GM10266 (cell line): ENCODE measurements around the gene ANXA6.

ENCODE experiments used
- DNase-seq: peaks from one replicate; pipeline ENCODE4 v3.0.0; 2012; ENCODE audit errors: extremely low spot score
- TF ChIP-seq, protein P1 (sequence below): IDR thresholded peaks from 2 replicates; pipeline ENCODE4 v1.5.1; 2012; ENCODE audit warnings: mild to moderate bottlenecking, low read depth; ENCODE audit not compliant: control insufficient read depth, insufficient read depth; ENCODE audit errors: missing control alignments

Gene ANXA6

DNA sequence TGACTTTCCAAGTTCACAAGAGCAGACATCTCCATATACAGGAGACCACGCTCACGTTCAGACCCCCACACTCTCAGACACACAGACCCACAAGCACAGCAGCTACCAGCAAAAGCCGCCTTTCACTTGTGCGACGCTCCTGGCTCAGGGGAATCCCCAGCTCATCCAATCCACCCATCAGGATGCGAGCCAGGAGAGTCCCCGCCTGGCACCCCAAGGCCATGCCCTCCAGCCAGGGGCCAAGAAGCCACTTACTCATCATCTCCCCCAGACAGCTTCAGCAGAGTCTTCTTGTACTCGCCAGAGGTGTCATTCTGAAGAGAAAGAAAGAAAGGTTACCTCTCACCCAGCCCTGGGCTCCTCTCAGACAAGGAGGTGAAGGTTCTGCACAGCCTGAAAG lies 29.7 kb downstream of the ANXA6 start:
- TF ChIP-seq, protein P1, sequence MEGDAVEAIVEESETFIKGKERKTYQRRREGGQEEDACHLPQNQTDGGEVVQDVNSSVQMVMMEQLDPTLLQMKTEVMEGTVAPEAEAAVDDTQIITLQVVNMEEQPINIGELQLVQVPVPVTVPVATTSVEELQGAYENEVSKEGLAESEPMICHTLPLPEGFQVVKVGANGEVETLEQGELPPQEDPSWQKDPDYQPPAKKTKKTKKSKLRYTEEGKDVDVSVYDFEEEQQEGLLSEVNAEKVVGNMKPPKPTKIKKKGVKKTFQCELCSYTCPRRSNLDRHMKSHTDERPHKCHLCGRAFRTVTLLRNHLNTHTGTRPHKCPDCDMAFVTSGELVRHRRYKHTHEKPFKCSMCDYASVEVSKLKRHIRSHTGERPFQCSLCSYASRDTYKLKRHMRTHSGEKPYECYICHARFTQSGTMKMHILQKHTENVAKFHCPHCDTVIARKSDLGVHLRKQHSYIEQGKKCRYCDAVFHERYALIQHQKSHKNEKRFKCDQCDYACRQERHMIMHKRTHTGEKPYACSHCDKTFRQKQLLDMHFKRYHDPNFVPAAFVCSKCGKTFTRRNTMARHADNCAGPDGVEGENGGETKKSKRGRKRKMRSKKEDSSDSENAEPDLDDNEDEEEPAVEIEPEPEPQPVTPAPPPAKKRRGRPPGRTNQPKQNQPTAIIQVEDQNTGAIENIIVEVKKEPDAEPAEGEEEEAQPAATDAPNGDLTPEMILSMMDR, result no peak
- no peak for DNase-seq

DNA sequence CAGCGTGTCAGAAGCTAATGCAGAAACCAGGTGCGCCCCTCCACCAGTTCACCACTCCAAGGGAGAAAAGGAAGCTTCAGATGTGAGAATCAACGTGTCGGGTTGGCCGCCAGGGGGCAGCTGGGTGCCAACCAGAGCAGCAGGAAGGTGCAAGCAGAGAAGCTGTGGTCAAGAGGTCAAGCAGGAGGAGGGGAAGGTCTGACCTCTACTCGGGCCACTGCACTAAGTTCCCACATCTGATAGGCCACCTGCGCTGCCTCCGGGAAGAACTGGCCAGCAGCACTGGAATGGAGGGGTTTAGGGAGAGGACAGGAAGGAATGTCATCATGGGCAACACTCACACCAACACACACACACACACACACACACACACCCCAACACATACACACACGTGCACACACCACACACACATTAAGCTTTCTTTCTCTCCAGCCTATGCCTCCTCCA lies 31.4 kb downstream of the ANXA6 start:
- DNase-seq, result peak; percentile 61
- TF ChIP-seq, protein P1, result peak; percentile 85

DNA sequence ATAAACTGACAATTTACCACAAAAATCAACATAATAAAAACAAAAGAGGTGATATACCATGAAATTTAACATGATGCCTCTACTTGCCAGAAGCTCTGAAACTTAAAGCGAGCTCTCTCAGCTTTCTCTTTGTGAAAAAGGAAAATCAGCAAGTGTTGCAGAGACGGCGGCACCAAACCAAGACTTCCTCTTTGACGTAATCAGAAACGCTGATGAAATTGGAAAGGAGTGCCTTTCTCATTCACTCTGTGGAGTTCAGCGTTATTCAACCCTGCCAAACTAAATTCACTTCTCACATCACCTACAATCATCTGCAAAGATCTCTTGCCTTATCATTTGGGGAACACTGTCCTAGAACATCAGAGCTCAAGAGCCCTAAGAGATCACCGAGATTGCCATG lies 32.2 kb downstream of the ANXA6 start:
- peak; percentile 37 for DNase-seq
- TF ChIP-seq, protein P1, result no peak

DNA sequence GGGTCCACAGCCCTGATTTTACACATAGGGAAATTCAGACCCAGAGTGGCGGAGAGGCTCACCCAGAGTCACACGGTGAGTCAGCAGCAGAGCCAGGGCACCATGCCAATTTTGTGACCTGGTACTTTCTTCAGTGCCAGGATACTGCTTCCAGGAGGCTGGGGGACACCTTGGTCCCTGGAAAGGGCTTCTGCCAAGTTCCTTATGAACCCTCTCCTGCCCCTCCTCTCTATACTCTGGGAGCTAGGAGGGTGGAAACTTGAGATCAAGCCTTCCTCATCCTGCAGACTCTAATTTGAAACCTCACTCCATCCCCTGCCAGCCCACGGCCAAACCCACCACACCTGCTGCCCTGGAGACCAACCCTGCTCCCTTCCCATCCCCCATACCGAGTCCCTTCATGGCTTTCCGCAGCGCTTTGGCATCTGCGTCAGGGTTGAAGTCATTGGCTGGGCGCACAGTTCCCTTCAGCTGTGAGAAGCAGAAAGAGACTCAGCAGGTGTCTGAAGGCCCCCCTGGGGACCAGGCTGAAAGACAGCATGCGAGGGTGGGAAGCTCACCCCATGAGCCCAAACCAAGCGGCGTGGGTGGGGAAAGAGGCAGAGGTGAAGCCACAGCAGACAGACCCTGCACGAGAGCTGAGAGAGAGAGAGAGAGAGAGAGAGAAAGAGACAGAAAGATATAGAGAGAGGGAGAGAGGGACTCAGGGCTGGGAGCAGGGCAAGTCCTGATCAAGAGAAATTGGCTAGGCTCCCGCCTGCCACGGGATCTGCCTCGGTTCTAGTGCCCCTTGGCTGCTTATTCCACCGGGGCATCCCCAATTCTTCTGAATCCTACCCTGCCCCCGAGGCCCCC lies 33.5 kb downstream of the ANXA6 start:
- DNase-seq, result peak; percentile 79
- TF ChIP-seq, protein P1, result no peak

DNA sequence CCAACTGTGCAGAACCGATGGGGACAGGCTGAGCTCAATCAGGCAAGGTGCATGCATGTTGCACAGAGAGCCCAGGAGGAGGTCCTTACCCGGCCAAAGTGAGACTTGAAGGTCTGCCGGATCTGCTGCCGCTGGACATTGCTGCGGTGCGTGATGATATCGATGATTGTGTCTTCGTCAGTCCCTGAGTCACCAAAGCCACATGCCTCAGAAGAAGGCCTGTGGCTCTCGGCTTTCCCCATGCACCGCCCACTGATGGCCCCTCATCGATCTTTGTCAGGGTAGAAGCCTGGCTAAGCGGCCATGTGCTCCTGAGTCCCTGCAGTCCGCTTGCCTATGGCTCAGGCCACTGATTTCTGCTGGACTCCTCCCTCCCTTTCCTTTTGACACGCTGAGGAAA lies 34.8 kb downstream of the ANXA6 start:
- no peak for DNase-seq
- TF ChIP-seq, protein P1, result no peak

DNA sequence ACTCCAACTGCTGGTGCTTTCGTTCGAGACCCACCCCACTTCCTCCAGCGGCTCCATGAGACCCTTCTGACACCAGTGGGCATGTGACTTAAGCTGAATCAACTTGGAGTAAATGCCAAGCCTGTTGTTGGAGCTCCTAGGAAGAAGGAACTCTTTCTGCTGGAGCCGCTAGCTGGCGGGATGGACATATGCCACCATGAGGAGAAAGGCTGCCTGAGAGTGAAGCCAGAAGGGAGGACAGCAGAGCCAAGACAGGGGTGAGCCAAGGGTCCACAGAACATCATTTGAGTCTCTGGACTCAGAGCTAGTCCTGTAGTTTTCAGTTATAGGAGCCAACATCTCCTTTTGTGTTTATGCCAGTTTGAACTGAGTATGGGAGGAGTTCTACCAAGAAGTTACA lies 35.9 kb downstream of the ANXA6 start:
- TF ChIP-seq, protein P1, result no peak
- DNase-seq, result no peak

DNA sequence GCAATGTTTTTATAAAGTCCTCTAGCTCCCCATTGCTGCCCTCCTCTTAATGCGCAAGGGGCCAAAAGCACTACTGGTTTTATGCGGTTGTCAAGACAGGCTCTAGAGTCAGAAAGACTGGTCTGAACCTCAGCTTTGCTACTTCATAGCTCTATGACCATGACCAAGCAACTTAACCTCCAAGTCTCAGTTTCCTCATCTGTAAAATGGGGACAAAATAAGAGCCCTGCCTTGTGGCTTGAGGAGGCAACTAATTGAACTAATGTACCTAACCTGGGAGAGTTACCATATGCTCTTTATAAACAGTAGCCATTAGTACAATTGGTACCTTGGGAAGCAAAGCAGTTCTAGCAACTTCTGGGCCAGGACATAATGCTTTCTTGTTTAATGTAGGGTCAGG lies 36.5 kb downstream of the ANXA6 start:
- TF ChIP-seq, protein P1, result no peak
- DNase-seq, result no peak
